ENCODE data around the gene SYNM. TPM values are rescaled to one million over a fixed set of nuclear protein-coding genes. Genes with fewer than 3 reads are reported as not detected.

SYNM gene
- total RNA-seq, 2 donors from 2014 or later = 5.7 to 8.2 TPM

DNA sequence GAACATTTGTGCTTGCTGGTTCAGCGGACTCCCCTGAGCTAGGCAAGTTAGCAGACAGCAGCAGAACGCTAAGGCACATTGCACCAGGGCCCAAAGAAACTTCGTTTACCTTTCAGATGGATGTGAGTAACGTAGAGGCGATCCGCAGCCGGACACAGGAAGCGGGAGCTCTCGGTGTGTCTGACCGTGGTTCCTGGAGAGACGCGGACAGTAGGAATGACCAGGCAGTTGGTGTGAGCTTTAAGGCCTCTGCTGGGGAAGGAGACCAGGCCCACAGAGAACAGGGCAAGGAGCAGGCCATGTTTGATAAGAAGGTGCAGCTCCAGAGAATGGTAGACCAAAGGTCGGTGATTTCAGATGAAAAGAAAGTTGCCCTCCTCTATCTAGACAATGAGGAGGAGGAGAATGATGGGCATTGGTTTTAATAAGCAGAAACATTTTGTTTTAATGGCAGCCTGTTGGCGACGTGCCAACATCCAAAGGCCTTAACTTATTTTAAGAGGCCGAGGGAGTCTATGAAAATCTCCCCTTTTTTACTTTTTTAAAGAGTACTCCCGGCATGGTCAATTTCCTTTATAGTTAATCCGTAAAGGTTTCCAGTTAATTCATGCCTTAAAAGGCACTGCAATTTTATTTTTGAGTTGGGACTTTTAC is 27.9 kb downstream of the SYNM start:
- Histone ChIP-seq H3K4me3 (no peak overlapping the region), H3K9me3 (no peaks in the 10 kb centered on the region), H3K36me3 (replicated peaks in 1 of 2; ENCODE audit: insufficient read depth in 1 of 2, low read depth in 2 of 2) (peaks cover 0 to 4% of the 10 kb centered on the region in 2 donors), H3K4me1 (no peaks in the 10 kb centered on the region), H3K27me3 (no peaks in the 10 kb centered on the region), H3K27ac (no peak overlapping the region)
- WGBS, 2 donors = 88 to 92% methylated on average over 18 of the region's 18 CpGs
- TF ChIP-seq POLR2A (IDR thresholded peaks at IDR 0.05) (no peak), CTCF (IDR thresholded peaks at IDR 0.05) (no peak)
- intact Hi-C loops (cut with DNase I) = no loop called here
- DNase-seq (no peak), ATAC-seq (no peak)

DNA sequence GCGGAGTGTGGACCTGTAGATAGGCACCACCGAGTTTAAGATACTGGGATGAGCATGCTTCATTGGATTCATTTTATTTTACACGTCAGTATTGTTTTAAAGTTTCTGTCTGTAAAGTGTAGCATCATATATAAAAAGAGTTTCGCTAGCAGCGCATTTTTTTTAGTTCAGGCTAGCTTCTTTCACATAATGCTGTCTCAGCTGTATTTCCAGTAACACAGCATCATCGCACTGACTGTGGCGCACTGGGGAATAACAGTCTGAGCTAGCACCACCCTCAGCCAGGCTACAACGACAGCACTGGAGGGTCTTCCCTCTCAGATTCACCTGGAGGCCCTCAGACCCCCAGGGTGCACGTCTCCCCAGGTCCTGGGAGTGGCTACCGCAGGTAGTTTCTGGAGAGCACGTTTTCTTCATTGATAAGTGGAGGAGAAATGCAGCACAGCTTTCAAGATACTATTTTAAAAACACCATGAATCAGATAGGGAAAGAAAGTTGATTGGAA is 29.5 kb downstream of the SYNM start:
- Histone ChIP-seq H3K27ac (no peak overlapping the region), H3K9me3 (no peaks in the 10 kb centered on the region)

GRCh38 chr15:99135194-99135593 is 30.3 kb downstream of the SYNM start:
- ATAC-seq = no peak
- no peak for TF ChIP-seq POLR2A (IDR thresholded peaks at IDR 0.05)
- TF ChIP-seq CTCF (IDR thresholded peaks at IDR 0.05) = no peak
- 79 to 84% methylated on average over 4 of the region's 4 CpGs for WGBS, 2 donors
- Histone ChIP-seq H3K36me3 (replicated peaks in 1 of 2; ENCODE audit: insufficient read depth in 1 of 2, low read depth in 2 of 2) (peaks cover 0 to 4% of the 10 kb centered on the region in 2 donors), H3K27me3 (no peaks in the 10 kb centered on the region), H3K27ac (no peak overlapping the region), H3K9me3 (no peaks in the 10 kb centered on the region), H3K4me1 (no peaks in the 10 kb centered on the region), H3K4me3 (no peak overlapping the region)
- no peak for DNase-seq
- intact Hi-C loops (cut with DNase I) = no loop called here

More for the DNA sequence above, 29.5 kb downstream of the SYNM start:
- 77 to 82% methylated on average over 11 of the region's 11 CpGs for WGBS, 2 donors
- TF ChIP-seq CTCF (IDR thresholded peaks at IDR 0.05) (no peak), POLR2A (IDR thresholded peaks at IDR 0.05) (no peak)
- intact Hi-C loops (cut with DNase I) = no loop called here
- no peaks in the 10 kb centered on the region for H3K27me3 ChIP-seq
- DNase-seq (no peak), ATAC-seq (no peak)
- no peak overlapping the region for H3K4me3 ChIP-seq
- H3K36me3 ChIP-seq (replicated peaks in 1 of 2; ENCODE audit: insufficient read depth in 1 of 2, low read depth in 2 of 2) = peaks cover 0 to 4% of the 10 kb centered on the region in 2 donors
- no peaks in the 10 kb centered on the region for H3K4me1 ChIP-seq

DNA sequence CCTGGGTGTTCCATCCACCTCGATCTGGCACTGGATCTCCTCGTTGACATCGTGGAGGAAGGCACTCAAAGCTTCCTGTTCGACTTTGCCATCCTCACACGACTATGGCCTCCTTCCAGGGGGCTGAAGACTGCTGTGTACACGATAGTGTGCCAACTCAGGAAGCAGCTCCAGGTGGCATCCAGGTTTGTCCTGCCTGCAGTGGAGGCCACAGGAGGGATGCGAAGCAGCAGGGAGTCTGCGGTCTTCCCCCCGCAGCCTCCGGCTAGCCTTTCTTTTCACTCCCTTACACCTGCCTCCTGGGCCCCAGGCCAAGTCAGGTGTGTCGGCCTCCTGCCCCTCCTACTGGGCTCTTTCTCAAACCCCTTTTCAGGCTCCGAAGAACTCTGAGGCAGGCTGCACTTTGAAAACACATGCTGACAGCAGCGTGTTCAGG is 32.2 kb downstream of the SYNM start:
- no peak for TF ChIP-seq CTCF (IDR thresholded peaks at IDR 0.05)
- TF ChIP-seq POLR2A (IDR thresholded peaks at IDR 0.05) = no peak
- intact Hi-C loops (cut with DNase I) = no loop called here
- H3K27me3 ChIP-seq = no peaks in the 10 kb centered on the region
- peaks cover 0 to 2% of the 10 kb centered on the region in 2 donors for H3K36me3 ChIP-seq (replicated peaks in 1 of 2; ENCODE audit: insufficient read depth in 1 of 2, low read depth in 2 of 2)
- no peak overlapping the region for H3K4me3 ChIP-seq
- DNase-seq = peak in 1 of 4 donors; percentile 28
- H3K9me3 ChIP-seq = no peaks in the 10 kb centered on the region
- no peak for ATAC-seq
- H3K4me1 ChIP-seq = no peaks in the 10 kb centered on the region
- H3K27ac ChIP-seq = no peak overlapping the region
- WGBS, 2 donors = 71 to 80% methylated on average over 11 to 13 of the region's 13 CpGs

GRCh38 chr15:99137877-99138276 is 33.0 kb downstream of the SYNM start:
- DNase-seq = no peak

More at GRCh38 chr15:99137877-99138276, 33.0 kb downstream of the SYNM start:
- Histone ChIP-seq H3K27ac (no peak overlapping the region), H3K4me1 (no peaks in the 10 kb centered on the region), H3K27me3 (no peaks in the 10 kb centered on the region), H3K4me3 (no peak overlapping the region), H3K9me3 (no peaks in the 10 kb centered on the region), H3K36me3 (replicated peaks in 1 of 2; ENCODE audit: insufficient read depth in 1 of 2, low read depth in 2 of 2) (peaks cover 0 to 2% of the 10 kb centered on the region in 2 donors)
- intact Hi-C loops (cut with DNase I) = no loop called here
- WGBS, 2 donors = 77 to 91% methylated on average over 3 to 5 of the region's 5 CpGs
- TF ChIP-seq CTCF (IDR thresholded peaks at IDR 0.05) = no peak
- TF ChIP-seq POLR2A (IDR thresholded peaks at IDR 0.05) = no peak
- ATAC-seq = peak; percentile 27

Data from body of pancreas (tissue), 4 donors.